Bronchial epithelial cell (primary cell): ENCODE data around the gene NUP43. TPM values are rescaled to one million over a fixed set of nuclear protein-coding genes. Genes with fewer than 3 reads are reported as not detected.

ENCODE experiments used
- DNase-seq: peaks from one replicate; pipeline ENCODE4 v3.0.0-alpha.2; 2010; ENCODE audit warnings: low read depth
- FAIRE-seq: peaks from 2 replicates; lab custom pipeline; 2011; peaks lifted over from hg19 to GRCh38; lab: Jason Lieb, UNC
- H3K27me3 ChIP-seq: 2 replicates; pipeline ENCODE4 v1.5.1; 2011; ENCODE audit warnings: low read length; ENCODE audit not compliant: control insufficient read depth, insufficient read depth
- H3K36me3 ChIP-seq: 2 replicates; pipeline ENCODE4 v1.5.1; 2011; ENCODE audit warnings: low read length; ENCODE audit not compliant: control insufficient read depth, insufficient read depth
- H3K4me3 ChIP-seq: 2 replicates; pipeline ENCODE4 v1.5.1; 2011; ENCODE audit warnings: mild to moderate bottlenecking, low read depth, low read length, control low read depth
- total RNA-seq: library from RNA; depleted of rRNA; stranded (reverse); fragments of >200 nt; gene quantifications from 2 replicates; pipeline ENCODE4 v1.2.1, GENCODE V29; 2014
- TF ChIP-seq, protein P1 (sequence below): IDR thresholded peaks from 2 replicates; pipeline ENCODE4 v1.5.1; 2011; ENCODE audit warnings: mild to moderate bottlenecking, moderate library complexity, low read length, control low read depth, inconsistent platforms; ENCODE audit not compliant: insufficient read depth, severe bottlenecking

Gene NUP43
- total RNA-seq, 1 donor from 2014 or later = 13.2 TPM

DNA sequence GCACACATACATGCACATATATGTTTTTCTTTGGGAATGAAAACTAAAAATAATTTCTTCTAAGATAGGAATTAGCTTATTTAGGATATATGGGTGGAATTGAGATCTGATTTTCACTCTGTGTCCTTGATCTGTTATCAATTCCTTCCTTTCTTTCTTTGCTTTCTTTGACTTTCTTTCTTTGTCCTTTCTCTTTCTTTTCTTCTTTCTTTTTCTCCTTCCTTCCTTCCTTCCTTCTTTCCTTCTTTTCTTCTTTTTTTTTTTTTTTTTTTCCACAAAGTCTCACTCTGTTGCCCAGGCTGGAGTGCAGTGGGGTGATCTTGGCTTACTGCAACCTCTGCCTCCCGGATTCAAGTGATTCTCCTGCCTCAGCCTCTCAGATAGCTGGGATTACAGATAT, 31.3 kb upstream of the NUP43 start:
- TF ChIP-seq, protein P1, sequence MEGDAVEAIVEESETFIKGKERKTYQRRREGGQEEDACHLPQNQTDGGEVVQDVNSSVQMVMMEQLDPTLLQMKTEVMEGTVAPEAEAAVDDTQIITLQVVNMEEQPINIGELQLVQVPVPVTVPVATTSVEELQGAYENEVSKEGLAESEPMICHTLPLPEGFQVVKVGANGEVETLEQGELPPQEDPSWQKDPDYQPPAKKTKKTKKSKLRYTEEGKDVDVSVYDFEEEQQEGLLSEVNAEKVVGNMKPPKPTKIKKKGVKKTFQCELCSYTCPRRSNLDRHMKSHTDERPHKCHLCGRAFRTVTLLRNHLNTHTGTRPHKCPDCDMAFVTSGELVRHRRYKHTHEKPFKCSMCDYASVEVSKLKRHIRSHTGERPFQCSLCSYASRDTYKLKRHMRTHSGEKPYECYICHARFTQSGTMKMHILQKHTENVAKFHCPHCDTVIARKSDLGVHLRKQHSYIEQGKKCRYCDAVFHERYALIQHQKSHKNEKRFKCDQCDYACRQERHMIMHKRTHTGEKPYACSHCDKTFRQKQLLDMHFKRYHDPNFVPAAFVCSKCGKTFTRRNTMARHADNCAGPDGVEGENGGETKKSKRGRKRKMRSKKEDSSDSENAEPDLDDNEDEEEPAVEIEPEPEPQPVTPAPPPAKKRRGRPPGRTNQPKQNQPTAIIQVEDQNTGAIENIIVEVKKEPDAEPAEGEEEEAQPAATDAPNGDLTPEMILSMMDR = no peak
- Histone ChIP-seq H3K36me3 (peaks cover 1% of the 10 kb centered on the region), H3K27me3 (no peaks in the 10 kb centered on the region), H3K4me3 (no peak overlapping the region)
- FAIRE-seq (no peak), DNase-seq (no peak)

DNA sequence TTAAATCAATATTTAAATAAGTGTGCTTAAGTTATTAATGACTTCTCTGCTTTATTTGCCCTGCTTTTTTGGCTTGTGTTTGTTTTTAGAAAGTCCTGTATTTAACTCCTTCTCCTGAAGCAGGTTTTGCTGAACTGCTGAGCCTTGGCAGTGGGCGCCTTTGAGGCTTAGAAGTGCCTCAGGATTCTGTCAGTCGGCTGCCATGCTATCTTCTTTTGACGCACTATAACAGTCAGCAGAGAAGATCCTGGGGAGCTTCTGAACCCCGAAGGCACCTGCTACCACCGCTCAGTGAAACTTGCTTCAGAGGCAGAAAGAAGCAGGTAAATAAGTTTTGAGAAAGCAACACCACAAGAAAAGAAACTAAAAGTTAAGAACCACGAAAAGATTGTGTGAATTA, 25.6 kb upstream of the NUP43 start:
- no peak overlapping the region for H3K4me3 ChIP-seq
- no peaks in the 10 kb centered on the region for H3K27me3 ChIP-seq
- DNase-seq = no peak
- peaks cover 1% of the 10 kb centered on the region for H3K36me3 ChIP-seq
- TF ChIP-seq, protein P1 = no peak
- no peak for FAIRE-seq

DNA sequence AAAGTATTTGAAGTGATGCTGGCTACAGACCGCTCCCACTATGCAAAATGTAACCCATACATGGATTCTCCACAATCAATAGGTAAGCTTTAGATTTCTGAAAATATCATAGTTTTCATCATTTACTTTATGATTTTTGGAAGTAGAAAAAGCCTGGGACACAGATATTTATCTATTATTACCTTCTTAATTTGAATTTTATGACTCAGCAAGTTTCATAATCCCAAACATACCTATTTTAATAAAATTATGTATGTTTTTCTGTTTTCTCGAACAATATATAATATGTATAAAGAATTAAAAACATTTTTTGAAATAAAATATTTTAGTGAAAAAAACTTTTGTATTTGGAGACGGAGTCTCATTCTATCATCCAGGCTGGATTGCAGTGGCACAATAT, 24.9 kb upstream of the NUP43 start:
- Histone ChIP-seq H3K27me3 (no peaks in the 10 kb centered on the region), H3K4me3 (no peak overlapping the region), H3K36me3 (peaks cover 1% of the 10 kb centered on the region)
- DNase-seq (no peak), FAIRE-seq (no peak)
- TF ChIP-seq, protein P1 = no peak

DNA sequence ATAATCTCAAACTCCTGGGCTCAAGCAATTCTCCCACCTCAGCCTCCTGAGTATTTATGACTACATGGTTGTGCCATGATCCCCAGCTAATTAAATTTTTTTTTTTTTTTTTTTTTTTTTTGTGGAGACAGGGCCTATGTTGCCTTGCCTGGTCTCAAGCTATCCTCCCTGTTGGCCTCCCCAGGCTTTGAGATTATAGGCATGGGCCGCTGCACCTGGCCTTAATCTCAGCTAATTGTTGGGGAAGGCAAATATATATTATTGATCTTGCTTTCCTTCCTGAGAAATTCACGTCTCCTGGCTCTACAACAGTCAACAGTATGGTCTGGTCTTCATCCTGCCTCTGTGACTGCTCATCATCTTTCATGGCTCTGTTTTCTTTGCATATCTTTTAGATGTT, 23.3 kb upstream of the NUP43 start:
- Histone ChIP-seq H3K4me3 (no peak overlapping the region), H3K36me3 (peaks cover 1% of the 10 kb centered on the region), H3K27me3 (no peaks in the 10 kb centered on the region)
- TF ChIP-seq, protein P1 = no peak
- no peak for DNase-seq
- no peak for FAIRE-seq

DNA sequence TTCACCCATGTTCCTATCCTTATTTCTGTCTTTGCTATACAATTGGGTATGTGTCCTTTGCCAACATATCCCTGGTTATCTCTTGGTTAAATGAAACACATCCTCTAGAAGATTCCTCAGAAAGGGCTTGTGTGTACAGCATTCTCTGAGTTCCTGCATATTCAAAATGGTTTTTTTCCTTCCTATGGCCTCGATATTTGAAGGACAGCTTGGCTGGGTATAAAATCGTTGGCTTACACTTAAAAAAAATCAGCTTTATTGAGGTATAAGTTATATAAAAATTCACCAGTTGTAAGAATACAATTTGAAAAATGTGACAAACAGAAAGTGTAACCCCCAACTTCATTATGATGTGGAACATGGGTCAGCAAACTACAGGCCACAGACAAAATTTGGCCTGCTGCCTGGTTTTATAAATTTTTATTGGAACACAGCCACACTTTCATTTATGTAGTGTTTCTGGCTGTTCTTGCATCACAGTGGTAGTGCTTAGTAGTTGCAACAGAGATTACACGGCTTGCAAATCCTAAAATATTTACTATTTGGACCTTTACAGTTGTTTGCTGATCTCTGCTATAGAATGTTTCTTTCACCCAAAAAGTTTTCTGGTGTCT, 19.9 kb upstream of the NUP43 start:
- peaks cover 1% of the 10 kb centered on the region for H3K36me3 ChIP-seq
- TF ChIP-seq, protein P1 = no peak
- FAIRE-seq = no peak
- no peak overlapping the region for H3K4me3 ChIP-seq
- DNase-seq = no peak
- no peaks in the 10 kb centered on the region for H3K27me3 ChIP-seq

DNA sequence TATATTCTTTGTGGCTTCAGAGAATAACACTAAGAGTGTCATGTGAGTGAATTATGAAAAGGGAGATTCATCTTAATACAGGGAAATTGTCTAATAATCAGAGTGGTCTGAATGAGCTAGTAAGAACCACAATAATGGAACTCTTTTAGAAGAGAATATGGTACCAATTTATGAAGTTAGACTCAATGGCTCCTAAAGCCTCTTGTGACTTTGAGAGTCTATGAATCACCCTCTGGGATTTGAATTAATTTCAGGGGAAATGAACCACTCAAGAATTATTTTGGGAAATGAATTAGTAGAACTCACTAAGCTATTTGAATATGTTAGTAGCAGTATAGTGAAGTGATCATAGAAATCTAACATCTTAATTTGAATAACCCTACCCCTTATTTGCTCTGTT, 17.5 kb upstream of the NUP43 start:
- DNase-seq (no peak), FAIRE-seq (no peak)
- no peak overlapping the region for H3K4me3 ChIP-seq
- TF ChIP-seq, protein P1 = no peak
- no peaks in the 10 kb centered on the region for H3K36me3 ChIP-seq
- no peaks in the 10 kb centered on the region for H3K27me3 ChIP-seq
